RKO (cell line): ENCODE data around the gene CLTC.

Experiments used
- DNase-seq: peaks from one replicate; pipeline ENCODE4 v3.0.0-alpha.2; 2016; ENCODE audit warnings: low spot score

CLTC gene

DNA sequence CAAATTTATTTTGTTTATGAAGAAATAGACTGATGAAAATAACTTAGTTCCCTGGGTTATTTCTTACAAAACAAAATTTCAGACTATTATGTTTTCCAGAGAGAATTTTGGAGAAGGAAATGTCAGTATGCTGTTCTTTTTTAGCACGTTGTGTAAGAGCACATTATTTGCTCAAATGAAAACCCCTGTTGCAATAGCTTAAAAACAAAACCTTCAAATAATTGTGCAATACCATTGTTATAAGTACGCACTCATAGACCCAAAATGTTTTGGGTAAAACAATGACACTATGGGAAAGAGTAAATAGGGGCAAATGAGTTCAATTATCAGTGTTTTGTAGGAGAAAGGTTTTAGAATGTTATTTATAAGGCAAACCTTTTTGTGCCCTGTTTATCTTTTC lies 106.0 kb downstream of the CLTC start:
- no peak for DNase-seq

- no peak for DNase-seq
Observed at GRCh38 chr17:59727817-59728533, 108.3 kb downstream of the CLTC start.

- no peak for DNase-seq
Observed at GRCh38 chr17:59730268-59730834, 110.7 kb downstream of the CLTC start.

- no peak for DNase-seq
Observed at GRCh38 chr17:59733697-59734096, 114.0 kb downstream of the CLTC start.

DNA sequence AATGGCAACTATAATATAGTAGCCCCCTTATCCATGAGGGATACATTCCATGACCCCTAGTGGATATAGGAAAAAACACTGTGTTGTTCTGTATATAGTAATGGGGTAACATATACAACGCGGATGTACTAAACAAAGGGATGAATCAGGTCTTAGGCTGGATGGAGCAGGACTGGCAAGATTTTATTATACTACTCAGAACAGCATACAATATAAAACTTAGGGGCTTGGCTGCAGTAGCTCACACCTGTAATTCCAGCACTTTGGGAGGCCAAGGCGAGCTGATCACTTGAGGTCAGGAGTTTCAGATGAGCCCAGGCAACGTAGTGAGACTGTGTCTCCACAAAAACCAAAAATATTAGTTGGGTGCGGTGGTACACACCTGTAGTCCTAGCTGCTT lies 114.5 kb downstream of the CLTC start:
- DNase-seq, result no peak

DNA sequence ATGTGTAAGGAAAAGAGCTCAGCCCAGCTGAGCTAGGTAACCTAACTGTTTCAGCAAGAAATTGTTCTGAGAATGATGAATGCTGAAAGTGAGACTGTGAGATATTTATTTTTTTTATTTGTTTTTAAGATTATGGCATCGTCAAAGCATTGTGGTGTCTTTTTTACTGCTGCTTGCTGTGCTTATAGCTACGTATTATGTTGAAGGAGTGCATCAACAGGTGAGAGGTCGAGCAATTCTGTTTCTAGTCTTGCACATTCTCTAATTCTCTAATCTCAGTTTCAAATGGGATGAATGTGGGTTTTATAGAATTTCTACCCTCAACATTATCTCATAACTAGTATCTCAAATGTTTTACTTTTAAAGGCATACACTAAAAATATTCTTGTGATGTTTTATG lies 117.6 kb downstream of the CLTC start:
- no peak for DNase-seq

GRCh38 chr17:59743842-59744241 lies 124.1 kb downstream of the CLTC start:
- DNase-seq, result no peak

GRCh38 chr17:59745040-59745439 lies 125.3 kb downstream of the CLTC start:
- DNase-seq, result no peak
